Measurements from ENCODE around the gene INTS11.

The INTS11 gene

DNA sequence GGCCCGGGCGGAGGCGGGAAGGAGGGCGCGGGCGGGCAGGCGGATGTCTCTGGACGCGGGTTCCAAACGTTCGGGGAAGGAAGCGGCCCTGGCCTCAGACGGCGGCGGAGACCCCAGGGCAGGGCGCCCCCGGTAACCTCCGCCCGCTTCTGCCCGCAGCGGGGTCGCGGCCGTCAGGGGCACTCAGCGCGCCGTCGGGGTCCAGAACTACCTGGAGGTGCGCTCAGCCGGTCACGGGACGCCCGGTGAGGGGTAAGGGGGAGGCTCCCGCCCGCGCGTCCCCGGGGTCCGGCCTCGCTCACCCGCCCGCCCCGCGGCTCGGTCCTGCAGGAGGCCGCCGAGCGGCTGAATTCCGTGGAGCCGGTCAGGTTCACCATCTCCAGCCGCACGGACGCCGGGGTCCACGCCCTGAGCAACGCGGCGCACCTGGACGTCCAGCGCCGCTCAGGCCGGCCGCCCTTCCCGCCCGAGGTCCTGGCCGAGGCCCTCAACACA is 15.7 kb downstream of the INTS11 start (continued):
- TF ChIP-seq, protein P1, sequence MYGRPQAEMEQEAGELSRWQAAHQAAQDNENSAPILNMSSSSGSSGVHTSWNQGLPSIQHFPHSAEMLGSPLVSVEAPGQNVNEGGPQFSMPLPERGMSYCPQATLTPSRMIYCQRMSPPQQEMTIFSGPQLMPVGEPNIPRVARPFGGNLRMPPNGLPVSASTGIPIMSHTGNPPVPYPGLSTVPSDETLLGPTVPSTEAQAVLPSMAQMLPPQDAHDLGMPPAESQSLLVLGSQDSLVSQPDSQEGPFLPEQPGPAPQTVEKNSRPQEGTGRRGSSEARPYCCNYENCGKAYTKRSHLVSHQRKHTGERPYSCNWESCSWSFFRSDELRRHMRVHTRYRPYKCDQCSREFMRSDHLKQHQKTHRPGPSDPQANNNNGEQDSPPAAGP (tag by site-specific recombination; IDR thresholded peaks at IDR 0.05) = 0 out of 2 replicates have a peak, but pooled peaks have one; percentile 5
- TF ChIP-seq, protein P2, sequence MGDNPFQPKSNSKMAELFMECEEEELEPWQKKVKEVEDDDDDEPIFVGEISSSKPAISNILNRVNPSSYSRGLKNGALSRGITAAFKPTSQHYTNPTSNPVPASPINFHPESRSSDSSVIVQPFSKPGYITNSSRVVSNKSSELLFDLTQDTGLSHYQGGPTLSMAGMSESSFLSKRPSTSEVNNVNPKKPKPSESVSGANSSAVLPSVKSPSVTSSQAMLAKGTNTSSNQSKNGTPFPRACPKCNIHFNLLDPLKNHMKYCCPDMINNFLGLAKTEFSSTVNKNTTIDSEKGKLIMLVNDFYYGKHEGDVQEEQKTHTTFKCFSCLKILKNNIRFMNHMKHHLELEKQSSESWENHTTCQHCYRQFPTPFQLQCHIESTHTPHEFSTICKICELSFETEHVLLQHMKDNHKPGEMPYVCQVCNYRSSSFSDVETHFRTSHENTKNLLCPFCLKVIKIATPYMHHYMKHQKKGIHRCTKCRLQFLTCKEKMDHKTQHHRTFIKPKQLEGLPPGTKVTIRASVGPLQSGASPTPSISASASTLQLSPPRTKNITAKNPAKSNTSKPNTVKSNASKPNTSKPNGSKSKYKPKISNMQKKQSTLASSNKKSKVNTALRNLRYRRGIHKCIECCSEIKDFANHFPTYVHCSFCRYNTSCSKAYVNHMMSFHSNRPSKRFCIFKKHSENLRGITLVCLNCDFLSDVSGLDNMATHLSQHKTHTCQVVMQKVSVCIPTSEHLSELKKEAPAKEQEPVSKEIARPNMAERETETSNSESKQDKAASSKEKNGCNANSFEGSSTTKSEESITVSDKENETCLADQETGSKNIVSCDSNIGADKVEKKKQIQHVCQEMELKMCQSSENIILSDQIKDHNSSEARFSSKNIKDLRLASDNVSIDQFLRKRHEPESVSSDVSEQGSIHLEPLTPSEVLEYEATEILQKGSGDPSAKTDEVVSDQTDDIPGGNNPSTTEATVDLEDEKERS (tag by site-specific recombination; IDR thresholded peaks at IDR 0.05) = no peak
- TF ChIP-seq, protein P3, sequence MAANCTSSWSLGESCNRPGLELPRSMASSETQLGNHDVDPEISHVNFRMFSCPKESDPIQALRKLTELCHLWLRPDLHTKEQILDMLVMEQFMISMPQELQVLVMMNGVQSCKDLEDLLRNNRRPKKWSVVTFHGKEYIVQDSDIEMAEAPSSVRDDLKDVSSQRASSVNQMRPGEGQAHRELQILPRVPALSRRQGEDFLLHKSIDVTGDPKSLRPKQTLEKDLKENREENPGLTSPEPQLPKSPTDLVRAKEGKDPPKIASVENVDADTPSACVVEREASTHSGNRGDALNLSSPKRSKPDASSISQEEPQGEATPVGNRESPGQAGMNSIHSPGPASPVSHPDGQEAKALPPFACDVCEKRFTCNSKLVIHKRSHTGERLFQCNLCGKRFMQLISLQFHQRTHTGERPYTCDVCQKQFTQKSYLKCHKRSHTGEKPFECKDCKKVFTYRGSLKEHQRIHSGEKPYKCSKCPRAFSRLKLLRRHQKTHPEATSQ (tag by site-specific recombination; IDR thresholded peaks at IDR 0.05) = 0 out of 2 replicates have a peak, but pooled peaks have one; percentile 19
- TF ChIP-seq, protein P4, sequence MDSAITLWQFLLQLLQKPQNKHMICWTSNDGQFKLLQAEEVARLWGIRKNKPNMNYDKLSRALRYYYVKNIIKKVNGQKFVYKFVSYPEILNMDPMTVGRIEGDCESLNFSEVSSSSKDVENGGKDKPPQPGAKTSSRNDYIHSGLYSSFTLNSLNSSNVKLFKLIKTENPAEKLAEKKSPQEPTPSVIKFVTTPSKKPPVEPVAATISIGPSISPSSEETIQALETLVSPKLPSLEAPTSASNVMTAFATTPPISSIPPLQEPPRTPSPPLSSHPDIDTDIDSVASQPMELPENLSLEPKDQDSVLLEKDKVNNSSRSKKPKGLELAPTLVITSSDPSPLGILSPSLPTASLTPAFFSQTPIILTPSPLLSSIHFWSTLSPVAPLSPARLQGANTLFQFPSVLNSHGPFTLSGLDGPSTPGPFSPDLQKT (IDR thresholded peaks at IDR 0.05; ENCODE audit: borderline replicate concordance, low read depth, low read length) = no peak
- TF ChIP-seq ZSCAN16 (tag by site-specific recombination; IDR thresholded peaks at IDR 0.05) (0 out of 2 replicates have a peak, but pooled peaks have one; percentile 32), ZNF785 (tag by site-specific recombination; IDR thresholded peaks at IDR 0.05) (0 out of 2 replicates have a peak, but pooled peaks have one; percentile 35), ZNF404 (tag by site-specific recombination; IDR thresholded peaks at IDR 0.05) (no peak), ZSCAN30 (tag by site-specific recombination; IDR thresholded peaks at IDR 0.05) (no peak)
- TF ChIP-seq, protein P5, sequence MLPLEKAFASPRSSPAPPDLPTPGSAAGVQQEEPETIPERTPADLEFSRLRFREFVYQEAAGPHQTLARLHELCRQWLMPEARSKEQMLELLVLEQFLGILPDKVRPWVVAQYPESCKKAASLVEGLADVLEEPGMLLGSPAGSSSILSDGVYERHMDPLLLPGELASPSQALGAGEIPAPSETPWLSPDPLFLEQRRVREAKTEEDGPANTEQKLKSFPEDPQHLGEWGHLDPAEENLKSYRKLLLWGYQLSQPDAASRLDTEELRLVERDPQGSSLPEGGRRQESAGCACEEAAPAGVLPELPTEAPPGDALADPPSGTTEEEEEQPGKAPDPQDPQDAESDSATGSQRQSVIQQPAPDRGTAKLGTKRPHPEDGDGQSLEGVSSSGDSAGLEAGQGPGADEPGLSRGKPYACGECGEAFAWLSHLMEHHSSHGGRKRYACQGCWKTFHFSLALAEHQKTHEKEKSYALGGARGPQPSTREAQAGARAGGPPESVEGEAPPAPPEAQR (tag by site-specific recombination; IDR thresholded peaks at IDR 0.05) = peak; percentile 26; the same call in 1 of the 2 replicates
- TF ChIP-seq, protein P6, sequence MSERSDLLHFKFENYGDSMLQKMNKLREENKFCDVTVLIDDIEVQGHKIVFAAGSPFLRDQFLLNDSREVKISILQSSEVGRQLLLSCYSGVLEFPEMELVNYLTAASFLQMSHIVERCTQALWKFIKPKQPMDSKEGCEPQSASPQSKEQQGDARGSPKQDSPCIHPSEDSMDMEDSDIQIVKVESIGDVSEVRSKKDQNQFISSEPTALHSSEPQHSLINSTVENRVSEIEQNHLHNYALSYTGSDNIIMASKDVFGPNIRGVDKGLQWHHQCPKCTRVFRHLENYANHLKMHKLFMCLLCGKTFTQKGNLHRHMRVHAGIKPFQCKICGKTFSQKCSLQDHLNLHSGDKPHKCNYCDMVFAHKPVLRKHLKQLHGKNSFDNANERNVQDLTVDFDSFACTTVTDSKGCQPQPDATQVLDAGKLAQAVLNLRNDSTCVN (tag by site-specific recombination; optimal IDR thresholded peaks at IDR 0.05) = peak; percentile 36

DNA sequence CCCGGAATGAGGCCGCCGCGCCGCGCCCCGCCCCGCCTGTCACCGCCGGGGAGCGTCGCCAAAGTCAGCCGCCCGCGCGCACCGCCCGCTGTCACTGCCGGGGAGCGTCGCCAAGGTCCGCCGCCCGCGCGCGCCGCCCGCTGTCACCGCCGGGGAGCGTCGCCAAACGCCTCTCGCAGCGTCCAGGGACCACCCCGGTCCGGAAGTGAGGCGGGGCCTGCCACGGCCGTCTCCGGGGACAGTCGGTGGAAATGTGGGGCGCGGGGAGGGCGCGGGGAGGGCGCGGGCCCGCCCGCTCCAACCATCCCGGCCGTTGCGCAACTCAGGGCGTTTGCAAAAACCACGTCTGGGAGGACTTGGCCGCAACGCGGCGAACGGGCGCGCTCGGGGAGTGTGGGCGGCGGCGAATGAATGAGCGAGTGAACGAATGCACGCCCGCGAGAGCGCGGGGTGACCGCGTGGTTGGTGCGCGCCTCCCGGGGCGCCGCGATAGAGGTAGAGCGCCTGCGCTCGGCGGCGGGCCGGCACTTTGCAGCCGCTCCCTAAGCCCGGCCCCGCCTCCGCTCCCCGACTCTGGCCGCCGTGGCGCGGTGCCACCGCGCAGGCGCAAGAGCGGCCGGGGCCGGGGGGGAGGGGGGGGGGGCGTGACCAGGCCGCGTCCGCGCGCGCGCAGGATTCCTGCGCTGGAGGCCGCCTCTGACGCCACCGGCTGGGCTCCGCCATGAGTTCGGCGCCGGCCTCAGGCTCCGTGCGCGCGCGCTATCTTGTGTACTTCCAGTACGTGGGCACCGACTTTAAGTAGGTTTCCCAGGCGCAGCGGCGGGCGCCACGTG is 16.3 kb downstream of the INTS11 start, which contains the start of the genes ACAP3 and PUSL1:
Gene ACAP3, minus strand, starts transcription at position 8 of the 833 bp plus-strand sequence. CDS start 115 bp downstream, outside the sequence.
Gene PUSL1, plus strand, starts transcription at position 675 of the 833 bp plus-strand sequence. Its CDS starts 47 bp downstream, at position 722.
- POLR2A ChIA-PET = no interaction called here
- CTCF ChIA-PET = no interaction called here
- Histone ChIP-seq H3K36me3 (ENCODE audit: control insufficient read depth in 2 of 2, insufficient read depth in 1 of 2, low read length in 2 of 2) (peaks cover 0 to 44% of the 10 kb centered on the region in 2 experiments; a peak in 1 of 3 replicates), H3K4me1 (ENCODE audit: control insufficient read depth, insufficient read depth, low read length) (peaks cover 20% of the 10 kb centered on the region), H3K9me3 (ENCODE audit: control insufficient read depth, insufficient read depth, low read depth, low read length) (no peaks in the 10 kb centered on the region), H3K4me3 (ENCODE audit: low read depth, low read length) (peak within 1 kb of the TSS; percentile 81), H3K27ac (ENCODE audit: extremely low read depth, low read depth, low read length) (peak within 1 kb of the TSS; percentile 96)
- no peak for TF ChIP-seq ZNF138 (tag by site-specific recombination; IDR thresholded peaks at IDR 0.05; ENCODE audit: borderline replicate concordance)
- TF ChIP-seq ZNF571 (tag by site-specific recombination; IDR thresholded peaks at IDR 0.05) = no peak
- peak; percentile 85 for TF ChIP-seq ZNF2 (tag by site-specific recombination; IDR thresholded peaks at IDR 0.05)
- TF ChIP-seq OSR2 (tag by site-specific recombination; IDR thresholded peaks at IDR 0.05) = 0 out of 2 replicates have a peak, but pooled peaks have one; percentile 19
- peak; percentile 48; the same call in 1 of the 2 replicates for TF ChIP-seq ZBTB20 (tag by site-specific recombination; IDR thresholded peaks at IDR 0.05)
- TF ChIP-seq ZNF114 (tag by site-specific recombination; IDR thresholded peaks at IDR 0.05) = no peak
- TF ChIP-seq ZNF843 (tag by site-specific recombination; IDR thresholded peaks at IDR 0.05) = peak; percentile 62; the same call in 1 of the 2 replicates
- TF ChIP-seq, protein P7, sequence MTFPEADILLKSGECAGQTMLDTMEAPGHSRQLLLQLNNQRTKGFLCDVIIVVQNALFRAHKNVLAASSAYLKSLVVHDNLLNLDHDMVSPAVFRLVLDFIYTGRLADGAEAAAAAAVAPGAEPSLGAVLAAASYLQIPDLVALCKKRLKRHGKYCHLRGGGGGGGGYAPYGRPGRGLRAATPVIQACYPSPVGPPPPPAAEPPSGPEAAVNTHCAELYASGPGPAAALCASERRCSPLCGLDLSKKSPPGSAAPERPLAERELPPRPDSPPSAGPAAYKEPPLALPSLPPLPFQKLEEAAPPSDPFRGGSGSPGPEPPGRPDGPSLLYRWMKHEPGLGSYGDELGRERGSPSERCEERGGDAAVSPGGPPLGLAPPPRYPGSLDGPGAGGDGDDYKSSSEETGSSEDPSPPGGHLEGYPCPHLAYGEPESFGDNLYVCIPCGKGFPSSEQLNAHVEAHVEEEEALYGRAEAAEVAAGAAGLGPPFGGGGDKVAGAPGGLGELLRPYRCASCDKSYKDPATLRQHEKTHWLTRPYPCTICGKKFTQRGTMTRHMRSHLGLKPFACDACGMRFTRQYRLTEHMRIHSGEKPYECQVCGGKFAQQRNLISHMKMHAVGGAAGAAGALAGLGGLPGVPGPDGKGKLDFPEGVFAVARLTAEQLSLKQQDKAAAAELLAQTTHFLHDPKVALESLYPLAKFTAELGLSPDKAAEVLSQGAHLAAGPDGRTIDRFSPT (tag by site-specific recombination; IDR thresholded peaks at IDR 0.05) = peak; percentile 50; the same call in 1 of the 2 replicates
- TF ChIP-seq, protein P8, sequence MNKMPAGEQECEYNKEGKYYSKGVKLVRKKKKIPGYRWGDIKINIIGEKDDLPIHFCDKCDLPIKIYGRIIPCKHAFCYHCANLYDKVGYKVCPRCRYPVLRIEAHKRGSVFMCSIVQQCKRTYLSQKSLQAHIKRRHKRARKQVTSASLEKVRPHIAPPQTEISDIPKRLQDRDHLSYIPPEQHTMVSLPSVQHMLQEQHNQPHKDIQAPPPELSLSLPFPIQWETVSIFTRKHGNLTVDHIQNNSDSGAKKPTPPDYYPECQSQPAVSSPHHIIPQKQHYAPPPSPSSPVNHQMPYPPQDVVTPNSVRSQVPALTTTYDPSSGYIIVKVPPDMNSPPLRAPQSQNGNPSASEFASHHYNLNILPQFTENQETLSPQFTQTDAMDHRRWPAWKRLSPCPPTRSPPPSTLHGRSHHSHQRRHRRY (tag by site-specific recombination; IDR thresholded peaks at IDR 0.05) = 0 out of 2 replicates have a peak, but pooled peaks have one; percentile 63
- TF ChIP-seq, protein P9, sequence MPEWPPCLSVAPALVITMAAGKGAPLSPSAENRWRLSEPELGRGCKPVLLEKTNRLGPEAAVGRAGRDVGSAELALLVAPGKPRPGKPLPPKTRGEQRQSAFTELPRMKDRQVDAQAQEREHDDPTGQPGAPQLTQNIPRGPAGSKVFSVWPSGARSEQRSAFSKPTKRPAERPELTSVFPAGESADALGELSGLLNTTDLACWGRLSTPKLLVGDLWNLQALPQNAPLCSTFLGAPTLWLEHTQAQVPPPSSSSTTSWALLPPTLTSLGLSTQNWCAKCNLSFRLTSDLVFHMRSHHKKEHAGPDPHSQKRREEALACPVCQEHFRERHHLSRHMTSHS (tag by site-specific recombination; IDR thresholded peaks at IDR 0.05) = no peak

All from HEK293 (cell line).